ENCODE measurements around the gene LRGUK. TPM values are rescaled to one million over a fixed set of nuclear protein-coding genes. Genes with fewer than 3 reads are reported as not detected.

The LRGUK gene
- total RNA-seq, 1 experiment from 2014 or later = 1.5 TPM

DNA sequence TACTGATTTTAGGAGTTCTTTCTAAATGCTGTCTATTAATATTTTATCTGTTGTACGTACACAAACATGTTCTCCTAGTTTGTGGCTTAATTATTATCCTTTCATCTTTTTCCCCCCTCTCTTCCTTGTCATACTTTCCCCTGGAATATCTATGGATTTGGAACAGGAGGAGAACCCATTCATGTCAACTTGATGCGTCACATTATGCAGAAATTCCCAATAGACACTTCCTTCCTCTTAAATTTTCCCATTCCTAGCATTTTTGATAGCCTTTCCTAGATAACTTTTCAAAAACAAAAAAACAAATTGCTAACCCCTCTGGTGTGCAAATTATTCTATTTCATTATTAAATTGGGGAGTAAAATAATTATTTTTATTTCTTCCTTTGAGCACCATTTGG is 153.4 kb downstream of the LRGUK start:
- H3K23ac ChIP-seq (ENCODE audit: insufficient read length, low read depth, low read length) = no peak overlapping the region
- H3K4me3 Mint-ChIP-seq = no peak overlapping the region
- TF ChIP-seq, protein P1, sequence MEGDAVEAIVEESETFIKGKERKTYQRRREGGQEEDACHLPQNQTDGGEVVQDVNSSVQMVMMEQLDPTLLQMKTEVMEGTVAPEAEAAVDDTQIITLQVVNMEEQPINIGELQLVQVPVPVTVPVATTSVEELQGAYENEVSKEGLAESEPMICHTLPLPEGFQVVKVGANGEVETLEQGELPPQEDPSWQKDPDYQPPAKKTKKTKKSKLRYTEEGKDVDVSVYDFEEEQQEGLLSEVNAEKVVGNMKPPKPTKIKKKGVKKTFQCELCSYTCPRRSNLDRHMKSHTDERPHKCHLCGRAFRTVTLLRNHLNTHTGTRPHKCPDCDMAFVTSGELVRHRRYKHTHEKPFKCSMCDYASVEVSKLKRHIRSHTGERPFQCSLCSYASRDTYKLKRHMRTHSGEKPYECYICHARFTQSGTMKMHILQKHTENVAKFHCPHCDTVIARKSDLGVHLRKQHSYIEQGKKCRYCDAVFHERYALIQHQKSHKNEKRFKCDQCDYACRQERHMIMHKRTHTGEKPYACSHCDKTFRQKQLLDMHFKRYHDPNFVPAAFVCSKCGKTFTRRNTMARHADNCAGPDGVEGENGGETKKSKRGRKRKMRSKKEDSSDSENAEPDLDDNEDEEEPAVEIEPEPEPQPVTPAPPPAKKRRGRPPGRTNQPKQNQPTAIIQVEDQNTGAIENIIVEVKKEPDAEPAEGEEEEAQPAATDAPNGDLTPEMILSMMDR (conservative IDR thresholded peaks at IDR 0.05) = no peak
- H3K18ac ChIP-seq (ENCODE audit: insufficient read length, low read depth, low read length) = no peak overlapping the region
- no peaks in the 10 kb centered on the region for H3K27me3 Mint-ChIP-seq (ENCODE audit: low read depth)
- no peaks in the 10 kb centered on the region; a peak in 1 of 5 replicates for H3K9me3 Mint-ChIP-seq
- H3K14ac ChIP-seq (ENCODE audit: insufficient read depth, low read length) = no peak overlapping the region
- H3K27ac ChIP-seq (ENCODE audit: insufficient read length, low read depth, low read length) = no peak overlapping the region
- H2BK20ac ChIP-seq (ENCODE audit: low read depth, low read length, poor library complexity, severe bottlenecking) = no peak overlapping the region
- H3K56ac ChIP-seq (ENCODE audit: insufficient read length, low read depth, low read length) = no peak overlapping the region
- H3K4me2 ChIP-seq (ENCODE audit: insufficient read depth, insufficient read length, low read length) = no peak overlapping the region
- no CpG with 5 or more reads among the region's 2 CpGs for WGBS (ENCODE audit: extremely low coverage, insufficient read length, low lambda C conversion rate)
- H3K9me3 ChIP-seq (ENCODE audit: control insufficient read depth, low read depth, low read length) = no peaks in the 10 kb centered on the region
- peaks cover 9 to 10% of the 10 kb centered on the region in 2 experiments for H3K4me1 Mint-ChIP-seq
- no peak overlapping the region for H2BK5ac ChIP-seq (ENCODE audit: insufficient read length, low read length)
- no peak for DNase-seq
- no peak overlapping the region for H2BK12ac ChIP-seq (ENCODE audit: insufficient read length, low read depth, low read length)
- H2AK5ac ChIP-seq (ENCODE audit: insufficient read length, low read length) = no peak overlapping the region
- H2AFZ ChIP-seq (ENCODE audit: low read length) = no peak overlapping the region
- no peaks in the 10 kb centered on the region for H3K79me2 ChIP-seq (ENCODE audit: insufficient read depth, low read length)
- H3K79me1 ChIP-seq (ENCODE audit: insufficient read depth, low read depth, low read length, poor library complexity, severe bottlenecking) = no peaks in the 10 kb centered on the region
- no peak overlapping the region for H4K8ac ChIP-seq (replicated peaks; ENCODE audit: insufficient read length, low read depth, low read length)
- H3K9ac ChIP-seq (ENCODE audit: extremely low read depth, insufficient read length, low read length) = no peak overlapping the region
- H2BK15ac ChIP-seq (ENCODE audit: low read depth, low read length) = no peak overlapping the region
- peaks cover 3% of the 10 kb centered on the region; the same call in 1 of the 2 replicates for H3K4me1 ChIP-seq (ENCODE audit: insufficient read depth, low read length)
- no peak overlapping the region for H3T11ph ChIP-seq (ENCODE audit: low read length)
- no peak overlapping the region for H3K27ac Mint-ChIP-seq
- H4K91ac ChIP-seq (ENCODE audit: insufficient read length, low read depth, low read length) = no peak overlapping the region
- no peaks in the 10 kb centered on the region for H3K23me2 ChIP-seq (ENCODE audit: insufficient read length, low read depth, low read length, poor library complexity, severe bottlenecking)
- H2BK120ac ChIP-seq (ENCODE audit: low read depth, low read length, poor library complexity, severe bottlenecking) = no peak overlapping the region
- H4K20me1 ChIP-seq (ENCODE audit: control insufficient read depth, insufficient read depth, insufficient read length) = no peaks in the 10 kb centered on the region
- no peaks in the 10 kb centered on the region for H3K36me3 Mint-ChIP-seq (ENCODE audit: insufficient read depth in 1 of 3, low read depth in 3 of 3)
- no peak overlapping the region for H3K4ac ChIP-seq (ENCODE audit: low read depth, low read length)
- no peaks in the 10 kb centered on the region for H3K27me3 ChIP-seq (ENCODE audit: insufficient read depth, low read length)
- H4K5ac ChIP-seq (ENCODE audit: insufficient read length, low read depth, low read length) = no peak overlapping the region
